GM12873 (cell line): Measurements from ENCODE around the gene SRP14.

ENCODE experiments used
- CTCF ChIP-seq: IDR thresholded peaks from 2 replicates; pipeline ENCODE4 v1.5.1; 2012; ENCODE audit warnings: low read depth, mild to moderate bottlenecking, moderate library complexity, low read length, control low read depth; ENCODE audit not compliant: insufficient read depth; ENCODE audit errors: missing control alignments

Gene SRP14, protein sequence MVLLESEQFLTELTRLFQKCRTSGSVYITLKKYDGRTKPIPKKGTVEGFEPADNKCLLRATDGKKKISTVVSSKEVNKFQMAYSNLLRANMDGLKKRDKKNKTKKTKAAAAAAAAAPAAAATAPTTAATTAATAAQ

DNA sequence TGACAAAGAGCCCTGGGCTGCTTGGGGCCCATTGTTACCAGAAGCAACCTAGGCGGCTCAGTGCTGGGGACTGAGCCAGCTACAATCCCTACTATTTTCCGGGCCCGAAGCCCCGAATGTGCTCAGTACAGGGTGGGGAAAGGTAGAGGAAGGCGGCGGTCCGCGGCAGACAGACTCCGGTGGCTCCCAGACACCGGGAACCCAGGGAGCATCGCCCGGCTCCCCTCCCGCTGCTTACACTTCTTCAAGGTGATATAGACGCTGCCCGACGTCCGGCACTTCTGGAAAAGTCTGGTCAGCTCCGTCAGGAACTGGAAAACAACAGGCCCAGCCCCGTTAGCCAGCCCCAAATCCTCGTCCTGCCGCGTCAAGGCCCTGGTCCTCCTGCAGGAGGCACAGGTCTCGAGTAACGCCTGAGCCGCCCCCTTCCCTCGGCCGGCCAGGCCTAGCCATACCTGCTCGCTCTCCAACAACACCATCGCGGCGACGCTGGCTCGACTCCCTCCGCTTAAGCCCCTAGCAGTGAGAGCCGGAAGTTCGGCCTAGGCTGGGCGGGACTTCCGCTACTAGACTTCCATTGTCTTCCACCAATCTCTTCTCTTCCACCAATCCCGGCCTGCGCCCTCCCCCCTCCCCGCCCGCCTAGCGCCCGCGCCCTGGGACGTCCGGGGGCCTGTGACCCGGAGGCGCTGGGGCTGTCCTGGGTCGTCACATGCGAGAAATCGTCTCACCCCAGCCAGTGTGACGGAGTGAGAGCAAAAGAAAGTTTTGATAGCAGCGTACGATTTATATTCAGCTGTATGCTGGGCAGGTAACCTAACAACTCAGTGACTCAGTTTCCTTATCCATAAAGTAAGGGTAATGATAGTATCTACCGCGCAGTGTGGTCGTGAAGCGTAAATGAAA is at the start of gene SRP14:
TSS of gene SRP14 (minus strand) at position 544 of the 906 bp plus-strand sequence. CDS start at position 479, 65 bp downstream.
- no peak for TF ChIP-seq CTCF

DNA sequence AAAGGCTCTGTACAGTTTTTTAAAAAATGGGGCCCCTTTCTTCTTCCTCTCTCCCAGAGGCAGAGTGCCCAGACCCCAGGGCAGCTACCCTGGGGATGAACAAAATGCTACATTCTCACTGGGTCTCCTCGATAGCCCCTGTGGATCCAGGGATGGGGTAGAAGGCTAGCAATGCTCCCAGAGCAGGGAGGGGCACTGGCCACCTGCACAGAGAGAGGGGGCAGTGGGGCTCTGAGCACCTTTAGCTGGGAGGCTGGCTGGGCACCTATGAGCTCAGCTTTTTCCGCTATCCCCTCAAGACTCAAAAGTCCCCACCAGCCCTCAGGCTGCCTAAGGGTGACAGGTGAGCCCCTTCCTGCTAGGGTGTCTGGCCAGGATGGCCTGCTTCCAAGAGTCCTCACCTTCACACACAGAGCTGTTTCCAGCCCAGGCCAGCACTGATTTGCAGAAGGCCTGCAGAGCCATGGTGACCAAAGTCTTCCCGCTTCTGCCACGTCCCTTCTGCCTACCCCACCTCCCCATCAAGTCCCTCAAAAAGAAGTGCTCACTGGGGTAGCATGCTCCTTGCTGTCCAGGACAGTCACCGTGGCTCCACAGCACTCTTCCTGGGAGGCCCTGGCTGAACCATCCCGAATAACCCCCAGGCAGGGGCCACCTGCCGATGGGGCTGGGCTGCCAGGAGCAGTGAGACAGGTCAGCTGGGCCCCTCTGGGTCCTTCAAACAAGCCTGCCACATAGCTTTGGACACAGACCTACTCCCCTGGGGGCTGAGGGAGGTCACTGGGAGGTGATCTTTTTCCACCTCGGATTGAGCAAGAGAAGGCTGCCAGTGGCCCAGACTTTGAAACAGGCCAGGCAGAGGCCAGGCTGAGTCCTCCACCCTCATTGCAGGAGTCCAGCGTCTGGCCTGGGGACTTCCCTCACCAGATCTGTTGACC is 49.3 kb upstream of the SRP14 start:
- TF ChIP-seq CTCF: no peak

DNA sequence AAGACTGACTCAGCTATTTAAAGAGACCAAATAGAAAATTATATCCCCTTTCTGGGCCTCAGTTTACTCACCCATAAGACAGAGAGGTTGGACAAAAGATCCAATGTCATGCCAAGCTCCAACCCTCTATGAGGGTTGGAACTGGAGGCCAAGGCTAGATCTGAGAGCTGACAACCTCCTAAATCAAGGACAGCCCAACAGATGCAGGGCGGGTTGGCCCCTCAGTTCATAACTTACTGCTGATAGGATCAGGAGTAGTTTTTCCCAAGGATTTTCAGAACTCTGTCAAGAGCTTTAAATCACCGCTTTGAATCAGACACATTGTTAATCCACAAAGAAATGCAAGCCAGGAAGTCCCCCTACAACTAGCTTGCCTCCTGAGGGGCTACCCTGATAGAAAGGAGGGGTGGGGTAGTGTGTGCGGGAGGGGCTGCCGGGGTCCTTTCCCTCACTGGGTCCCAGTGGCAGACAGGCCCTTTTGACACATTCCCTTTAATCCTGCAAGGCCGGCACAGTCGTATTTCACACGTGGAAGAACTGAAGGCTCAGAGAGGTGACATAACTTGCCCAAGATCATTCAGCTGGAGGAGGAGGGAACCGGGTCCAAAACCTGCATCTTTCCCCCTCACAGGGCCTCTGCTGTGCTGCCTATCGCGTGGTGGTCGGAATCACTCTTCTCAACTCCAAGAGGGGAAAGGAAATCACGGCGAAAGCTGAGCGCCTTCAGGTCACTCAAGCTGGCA is 48.3 kb upstream of the SRP14 start:
- no peak for TF ChIP-seq CTCF

DNA sequence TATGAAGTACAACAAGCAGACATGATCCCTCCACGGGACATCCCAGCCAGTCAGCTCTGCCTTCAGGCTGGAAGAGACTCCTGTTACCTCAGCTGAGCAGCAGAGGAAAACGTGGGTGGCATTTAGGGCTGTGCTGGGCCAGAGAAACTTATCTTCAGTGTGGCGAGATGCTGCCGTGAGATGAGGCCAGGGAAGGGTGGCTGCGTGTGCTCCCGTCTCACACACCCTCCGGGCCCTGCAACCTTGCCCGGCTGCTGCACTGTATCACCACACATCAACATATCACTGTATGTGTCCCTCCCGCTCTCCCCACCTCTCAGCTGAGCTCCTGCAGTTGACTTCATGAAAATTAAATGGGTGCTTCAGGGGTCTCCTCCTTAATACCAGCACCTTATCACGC is 46.3 kb upstream of the SRP14 start:
- TF ChIP-seq CTCF: no peak

GRCh38 chr15:40084650-40085049 is 45.7 kb upstream of the SRP14 start:
- no peak for TF ChIP-seq CTCF

- no peak for TF ChIP-seq CTCF
Measured at GRCh38 chr15:40082195-40082883, 43.4 kb upstream of the SRP14 start.
